Measurements from ENCODE around the gene METTL25.

METTL25 gene

DNA sequence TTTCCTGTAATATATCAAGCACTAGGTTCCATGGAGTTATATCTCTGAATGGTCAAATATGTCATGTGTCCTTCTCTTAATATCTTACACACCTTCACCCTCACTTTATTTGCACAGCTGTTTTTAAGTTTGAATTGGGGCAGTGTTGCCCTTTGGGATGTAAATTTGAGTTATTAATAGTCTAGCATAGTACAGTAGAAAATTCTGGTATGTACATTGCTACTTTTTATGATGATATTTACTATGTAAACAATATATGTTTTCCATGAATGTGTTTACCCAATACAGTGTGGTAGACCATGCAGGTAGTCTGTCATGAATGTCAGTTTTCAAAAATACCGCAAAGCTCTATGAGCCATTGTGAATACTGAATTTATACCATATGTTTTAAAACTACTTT is 50.5 kb downstream of the METTL25 start:
- DNase-seq = no peak

- no peak for DNase-seq
These were observed 53.4 kb downstream of the METTL25 start for GRCh38 chr12:82411546-82412230.

DNA sequence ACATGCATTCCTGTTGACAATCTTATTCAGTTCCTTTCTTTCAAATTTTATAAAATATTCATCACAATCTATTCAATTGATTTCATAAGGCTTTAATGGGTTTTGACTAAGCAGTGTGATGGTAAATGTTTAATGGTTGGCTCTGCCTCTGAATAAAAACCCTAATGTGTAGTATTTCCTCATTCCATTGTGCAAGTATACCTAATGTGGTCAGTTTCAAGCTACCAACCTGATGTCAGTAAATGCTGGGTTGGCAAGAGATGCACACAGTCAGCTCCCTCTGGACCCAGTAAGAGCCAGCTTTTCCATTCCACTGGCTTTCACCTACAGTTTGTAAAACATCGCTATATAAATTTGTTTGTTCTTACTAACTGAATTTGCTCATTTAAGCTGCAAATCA is 53.9 kb downstream of the METTL25 start:
- DNase-seq = no peak

DNA sequence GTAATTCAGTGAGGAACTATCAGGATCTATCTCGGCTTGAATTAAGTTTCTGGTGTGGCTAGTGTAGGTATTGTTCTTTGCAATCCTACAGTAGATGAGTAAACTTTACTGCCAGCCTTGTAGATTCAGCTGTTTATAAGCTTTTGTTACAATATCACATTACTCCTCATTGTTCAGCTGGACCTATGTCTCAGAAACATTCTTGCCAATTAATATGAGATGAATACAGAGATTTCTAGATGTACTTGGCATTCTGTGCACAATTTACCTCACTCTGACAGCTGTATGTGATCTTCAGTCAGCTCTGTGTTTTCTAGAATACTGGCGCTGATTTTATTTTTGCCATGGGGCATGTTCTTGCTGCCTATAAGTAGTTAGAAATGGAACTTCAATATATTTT is 55.7 kb downstream of the METTL25 start:
- no peak for DNase-seq

DNA sequence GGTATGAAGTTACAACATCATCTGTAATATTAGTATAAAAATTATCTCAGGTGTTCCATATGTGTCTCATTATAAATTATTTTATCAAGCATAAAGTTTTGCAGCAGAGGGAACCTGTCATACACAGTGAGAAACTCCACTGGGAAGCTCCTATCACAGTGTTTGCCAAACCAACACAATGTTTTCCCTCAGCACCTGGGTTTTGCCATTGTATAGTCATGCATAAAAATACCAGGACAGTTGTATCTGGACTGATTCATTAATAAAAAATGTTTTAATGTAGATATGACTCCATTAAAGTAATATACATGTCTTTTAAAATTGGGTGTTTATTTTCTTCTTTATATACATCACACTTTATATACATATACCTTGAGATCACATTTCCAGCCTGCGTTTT is 56.6 kb downstream of the METTL25 start:
- no peak for DNase-seq

DNA sequence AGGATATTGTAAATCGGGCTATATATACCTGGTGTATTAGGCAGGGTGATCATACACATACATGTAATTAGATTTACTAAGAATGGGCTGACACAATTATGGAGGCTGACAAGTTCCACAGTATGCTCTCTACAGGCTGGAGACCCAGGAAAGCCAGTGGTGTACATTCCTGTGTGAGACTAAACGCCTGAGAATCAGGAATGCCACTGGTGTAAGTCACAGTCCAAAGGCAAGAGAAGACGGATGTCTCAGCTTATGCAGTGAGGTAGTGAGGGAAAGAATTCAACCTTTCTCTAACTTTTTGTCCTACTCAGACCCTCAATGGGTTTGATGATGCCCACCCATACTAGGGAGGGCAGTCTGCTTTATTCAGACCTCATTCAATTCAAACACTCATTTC is 57.1 kb downstream of the METTL25 start:
- no peak for DNase-seq

GRCh38 chr12:82425241-82425640 is 66.9 kb downstream of the METTL25 start:
- no peak for DNase-seq

GRCh38 chr12:82426081-82426480 is 67.8 kb downstream of the METTL25 start:
- DNase-seq = no peak

- DNase-seq = no peak
These were observed 68.3 kb downstream of the METTL25 start for GRCh38 chr12:82426586-82426985.

- DNase-seq = no peak
These were observed 72.3 kb downstream of the METTL25 start for GRCh38 chr12:82430541-82431145.

DNA sequence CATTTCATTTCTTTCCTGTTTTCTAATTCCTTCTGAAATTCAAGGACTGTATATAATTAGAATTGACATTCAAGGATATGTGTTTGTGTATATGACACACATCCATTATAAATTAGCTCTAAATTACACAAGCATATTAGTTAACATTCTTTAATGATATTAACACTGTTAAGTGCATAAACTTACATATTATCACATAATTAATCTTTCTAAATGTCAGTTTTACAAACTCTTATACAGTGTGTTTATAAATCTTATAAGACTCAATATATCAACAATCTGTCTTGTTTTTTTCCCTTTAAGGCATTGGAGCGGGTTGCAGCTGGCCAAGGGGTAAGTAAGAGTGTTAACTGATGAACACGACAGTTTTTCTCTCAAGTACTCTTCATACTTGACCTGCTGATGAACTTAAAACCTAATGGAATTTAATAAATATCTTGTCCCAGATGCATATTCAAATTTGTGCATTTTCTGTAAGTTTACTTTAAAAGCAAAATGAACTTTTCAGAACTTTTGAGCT is 76.1 kb downstream of the METTL25 start:
- no peak for DNase-seq

GRCh38 chr12:82436354-82436753 is 78.0 kb downstream of the METTL25 start:
- no peak for DNase-seq

DNA sequence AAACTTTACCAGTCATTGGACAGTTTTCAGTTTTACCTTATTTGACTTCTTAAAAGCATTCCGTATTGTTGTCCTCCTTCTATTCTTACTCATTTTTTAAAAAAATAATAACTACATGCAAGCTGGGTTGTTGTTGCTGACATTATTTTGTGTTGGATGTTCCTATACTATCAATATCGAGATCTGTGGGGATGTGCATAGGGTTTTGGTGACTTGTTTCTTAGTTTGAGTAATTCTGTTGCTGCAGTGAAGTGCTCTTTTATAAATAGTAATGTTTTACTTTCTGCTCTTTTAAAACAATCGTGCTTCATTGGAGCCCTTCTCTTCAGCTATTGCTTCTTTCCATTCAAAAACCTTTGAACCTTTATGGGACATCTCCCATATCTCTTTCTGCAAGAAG is 79.4 kb downstream of the METTL25 start:
- no peak for DNase-seq

- no peak for DNase-seq
These were observed 80.0 kb downstream of the METTL25 start for GRCh38 chr12:82438356-82438755.

DNA sequence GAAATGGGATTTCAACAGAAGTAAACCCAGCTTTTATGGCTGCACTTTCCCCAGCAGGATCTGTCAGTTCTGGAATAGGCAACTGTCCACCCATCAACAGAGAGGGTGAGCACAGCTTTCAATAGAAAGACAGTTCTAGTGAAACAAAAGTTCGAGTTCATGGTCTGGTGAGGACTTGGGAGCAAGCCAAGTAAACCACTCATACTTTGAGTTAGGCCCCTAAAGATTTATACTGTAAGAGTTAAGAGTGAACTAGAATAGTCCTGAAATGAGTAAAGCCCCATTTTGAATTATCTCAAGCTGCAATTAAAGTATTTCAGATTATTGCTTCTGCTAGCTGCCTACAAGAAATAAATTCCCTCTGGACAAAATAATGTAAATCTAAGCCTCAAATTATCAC is 82.6 kb downstream of the METTL25 start:
- DNase-seq = no peak

GRCh38 chr12:82448911-82449578 is 90.7 kb downstream of the METTL25 start:
- no peak for DNase-seq

DNA sequence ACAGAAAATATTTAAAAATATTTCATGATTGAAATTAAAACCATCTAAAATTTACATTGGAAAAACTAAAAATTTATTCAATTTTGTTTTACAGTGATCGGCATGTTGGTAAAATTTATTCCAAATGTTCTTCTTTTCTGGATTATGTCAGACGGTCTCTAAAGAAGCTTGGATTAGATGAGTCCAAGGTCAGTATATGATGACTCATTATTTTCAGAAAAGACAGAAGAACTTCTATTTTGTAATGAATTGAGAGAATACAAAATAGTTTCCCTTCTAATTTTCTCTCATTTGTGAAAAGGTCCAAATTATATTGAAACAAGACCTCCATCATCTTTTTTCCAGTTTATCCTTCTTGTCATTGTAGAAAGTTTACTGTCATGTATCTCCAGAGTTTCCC is 98.3 kb downstream of the METTL25 start:
- DNase-seq = no peak

- DNase-seq = no peak
These were observed 99.8 kb downstream of the METTL25 start for GRCh38 chr12:82458101-82458500.

DNA sequence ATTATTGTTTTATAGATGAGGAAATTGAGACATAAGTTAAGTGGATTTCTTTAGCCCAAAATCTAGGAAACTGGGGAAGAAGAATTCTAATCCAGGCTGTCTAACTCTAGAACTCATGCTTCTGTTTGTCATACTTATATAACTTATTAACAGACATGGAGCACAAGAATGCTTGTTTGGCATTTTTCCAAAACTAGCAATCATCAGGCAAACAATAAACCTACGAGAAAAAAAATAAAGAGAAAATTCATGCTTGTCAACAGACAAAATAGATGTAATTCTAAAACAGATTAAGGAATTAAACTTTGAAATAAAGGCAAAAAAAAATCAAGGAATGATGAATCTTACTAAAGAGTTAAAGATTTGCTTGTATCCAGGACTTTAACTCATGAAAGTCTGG is 103.1 kb downstream of the METTL25 start:
- no peak for DNase-seq

DNA sequence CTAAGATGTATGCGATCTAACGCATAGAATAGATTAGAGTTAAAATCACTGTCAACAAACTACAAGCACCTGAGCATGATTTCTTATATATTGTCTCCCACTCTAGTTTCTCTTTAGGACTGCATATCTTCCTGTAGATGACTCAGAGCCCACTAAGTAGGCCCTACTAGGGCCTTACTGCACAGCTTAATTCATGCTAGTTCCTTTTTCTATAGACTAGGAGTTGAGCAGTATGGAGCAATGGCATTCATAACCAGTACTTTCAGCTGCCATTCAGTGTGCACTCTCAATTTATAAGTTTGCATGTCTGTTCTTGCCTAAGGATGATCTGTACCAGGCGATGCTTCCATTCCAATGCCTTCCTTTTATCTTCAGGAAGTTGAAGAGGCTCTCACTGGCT is 103.5 kb downstream of the METTL25 start:
- peak; percentile 0 for DNase-seq

DNA sequence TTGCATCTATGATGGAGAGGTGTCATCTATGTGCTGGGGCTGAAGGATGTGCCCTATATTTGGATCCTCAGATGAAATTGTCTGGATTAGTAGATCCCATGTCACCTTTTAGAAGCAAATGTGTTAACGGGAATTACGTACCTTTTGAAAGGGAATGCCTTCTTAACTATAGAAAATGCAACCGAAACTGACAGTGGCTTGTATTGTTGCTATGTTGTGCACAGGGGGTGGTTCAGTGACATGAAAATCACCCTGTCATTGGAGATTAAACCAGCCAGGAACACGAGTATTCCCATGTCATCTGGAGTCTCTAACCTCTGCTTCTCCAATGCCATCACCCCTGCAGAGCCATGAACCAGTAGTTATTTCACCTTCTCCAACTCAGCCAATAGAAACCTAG is 110.2 kb downstream of the METTL25 start:
- DNase-seq = no peak

GRCh38 chr12:82470906-82471512 is 112.7 kb downstream of the METTL25 start:
- no peak for DNase-seq

- no peak for DNase-seq
These were observed 114.9 kb downstream of the METTL25 start for GRCh38 chr12:82473111-82473754.

Data from suppressor macrophage treated with lipopolysaccharide for 4 hours (primary cell).